A549 (cell line): ENCODE measurements around the gene S100A13.
"Not testable (repeated sequence)": the region's sequence is repeated elsewhere in the genome, so short reads cannot be mapped to it uniquely, and the experiment has no call there.

Experiments used
- CHD2 ChIP-seq: fragments of 150-350 bp; IDR thresholded peaks from 2 replicates; pipeline ENCODE4 v1.6.1; 2014; ENCODE audit warnings: low read length; ENCODE audit not compliant: partially characterized antibody
- CTCF ChIP-seq: fragments of >200 bp; sonication (Bioruptor Twin); formaldehyde crosslinking; IDR thresholded peaks from 3 replicates; pipeline ENCODE4 v1.5.1; 2016
- E2F6 ChIP-seq: IDR thresholded peaks from 2 replicates; pipeline ENCODE4 v1.6.1; 2012; ENCODE audit warnings: low read depth, borderline replicate concordance
- HDAC2 ChIP-seq: fragments of 200-600 bp; sonication (generic); IDR thresholded peaks from 2 replicates; pipeline ENCODE4 v1.6.1; 2016
- HOXB5 ChIP-seq: fragments of 250-450 bp; sonication (Bioruptor Pico); IDR thresholded peaks from 2 replicates; pipeline ENCODE4 v1.5.0; 2020; ENCODE audit warnings: mild to moderate bottlenecking, moderate library complexity
- MAZ ChIP-seq: fragments of 150-350 bp; IDR thresholded peaks from 2 replicates; pipeline ENCODE4 v1.6.1; 2014; ENCODE audit warnings: antibody characterized with exemption, low read depth, low read length, borderline replicate concordance
- POLR2A ChIP-seq: IDR thresholded peaks from 2 replicates; pipeline ENCODE4 v1.6.1; 2012; ENCODE audit warnings: mild to moderate bottlenecking, low read length
- RAD21 ChIP-seq, 2 experiments: fragments of >200 bp in 1 of 2; sonication (Bioruptor Twin) in 1 of 2; formaldehyde crosslinking in 1 of 2; IDR thresholded peaks in 1 of 2; conservative IDR thresholded peaks in 1 of 2; 2 replicates in 1 of 2; 3 replicates in 1 of 2; pipeline ENCODE4 v1.6.1; 2012 to 2018; ENCODE audit warnings: inconsistent platforms in 1 of 2
- USF2 ChIP-seq: fragments of 450-650 bp; IDR thresholded peaks from 2 replicates; pipeline ENCODE4 v1.6.1; 2014; ENCODE audit warnings: antibody characterized with exemption
- ZNF302 ChIP-seq: fragments of 250-450 bp; sonication (Bioruptor Pico); IDR thresholded peaks from 2 replicates; pipeline ENCODE4 v1.9.0; 2021; ENCODE audit warnings: inconsistent platforms, mild to moderate bottlenecking, moderate library complexity

GRCh38 chr1:153582836-153583235, 44.5 kb downstream of the S100A13 start:
- not testable (repeated sequence) for TF ChIP-seq POLR2A; CTCF; E2F6; MAZ; RAD21 (conservative IDR thresholded peaks at IDR 0.05 in 1 of 2, IDR thresholded peaks at IDR 0.05 in 1 of 2); ZNF302 (CRISPR knock-in tag); USF2; HDAC2; CHD2; HOXB5 (CRISPR knock-in tag)
